Measurements from ENCODE around the gene ZNF488.

DNA sequence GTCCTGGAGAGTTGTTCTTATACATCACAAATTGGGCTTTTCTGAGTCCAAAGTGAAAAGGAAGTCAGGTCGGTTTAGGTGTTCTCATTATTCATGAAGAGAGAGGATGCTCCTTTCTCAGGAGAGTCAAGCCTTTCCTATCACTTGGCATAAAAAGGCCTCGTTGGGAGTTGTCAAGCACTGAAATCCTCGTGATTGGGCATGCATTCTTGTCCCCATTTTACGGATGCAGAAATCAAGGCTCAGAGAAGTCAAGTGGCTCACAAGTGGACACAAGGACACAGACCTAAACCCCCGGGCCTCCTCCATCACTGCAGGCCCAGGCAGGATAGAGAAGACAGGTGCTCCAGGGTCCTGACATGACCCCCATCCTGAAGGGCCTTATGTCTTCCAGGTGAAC lies 27.4 kb downstream of the ZNF488 start:
- TF ChIP-seq FOXP2 (optimal IDR thresholded peaks at IDR 0.05; ENCODE audit: borderline replicate concordance, extremely low read depth, extremely low read length, insufficient read depth) (no peak), REST (IDR thresholded peaks at IDR 0.05; ENCODE audit: insufficient read depth in 1 of 2, low read depth in 2 of 2, low read length in 2 of 2) (no peak), POLR2AphosphoS5 (IDR thresholded peaks at IDR 0.05; ENCODE audit: low read depth, low read length) (no peak), SIN3A (IDR thresholded peaks at IDR 0.05; ENCODE audit: borderline replicate concordance, insufficient read depth, low read length) (no peak)
